T-helper 1 cell (primary cell): ENCODE measurements around the gene FAM118B.
A peak's percentile ranks its signal among the peaks of the same experiment; 100 is the strongest.

Source experiments
- DNase-seq, 5 donors: peaks; one replicate each; pipeline ENCODE4 v3.0.0-alpha.2; 2012 to 2020
- total RNA-seq, 4 donors: gene quantifications; one replicate each; lab custom pipeline; 2026; lab: John Stamatoyannopoulos, UW

Gene FAM118B
- 3.0 to 7.4 (median 5.2) reads per million in 4 donors for total RNA-seq

- DNase-seq, result peak; percentile 96 to 99 (median 98)
Observed at GRCh38 chr11:126211236-126212088, at the start of gene FAM118B, which contains the start of gene RPUSD4. Gene FAM118B, plus strand, starts transcription at chr11:126211782. Its CDS starts 23,220 bp downstream, at chr11:126235002. Gene RPUSD4, minus strand, starts transcription at chr11:126211650. Its CDS starts 12 bp downstream, at chr11:126211638.

GRCh38 chr11:126162306-126163030 is 49.1 kb upstream of the FAM118B start:
- no peak for DNase-seq

- DNase-seq, result no peak
Observed at GRCh38 chr11:126163074-126163700, 48.4 kb upstream of the FAM118B start.

- no peak for DNase-seq
Observed at GRCh38 chr11:126163779-126164178, 47.8 kb upstream of the FAM118B start.

GRCh38 chr11:126164781-126165180 is 46.8 kb upstream of the FAM118B start:
- DNase-seq, result no peak

- DNase-seq, result no peak
Observed at GRCh38 chr11:126165311-126165720, 46.3 kb upstream of the FAM118B start.

- no peak for DNase-seq
Observed at GRCh38 chr11:126165757-126166156, 45.8 kb upstream of the FAM118B start.

- no peak for DNase-seq
Observed at GRCh38 chr11:126166413-126166812, 45.2 kb upstream of the FAM118B start.

GRCh38 chr11:126167488-126167887 is 44.1 kb upstream of the FAM118B start:
- DNase-seq, result no peak

GRCh38 chr11:126169291-126169690 is 42.3 kb upstream of the FAM118B start:
- DNase-seq, result no peak

- DNase-seq, result no peak
Observed at GRCh38 chr11:126172596-126173038, 39.0 kb upstream of the FAM118B start.

- DNase-seq, result no peak
Observed at GRCh38 chr11:126173257-126173656, 38.3 kb upstream of the FAM118B start.

- DNase-seq, result no peak
Observed at GRCh38 chr11:126174816-126175215, 36.8 kb upstream of the FAM118B start.

GRCh38 chr11:126175393-126175792 is 36.2 kb upstream of the FAM118B start:
- DNase-seq, result no peak

- DNase-seq, result no peak
Observed at GRCh38 chr11:126176853-126177470, 34.6 kb upstream of the FAM118B start.

- no peak for DNase-seq
Observed at GRCh38 chr11:126181939-126182730, 29.4 kb upstream of the FAM118B start.

- no peak for DNase-seq
Observed at GRCh38 chr11:126182787-126183445, 28.7 kb upstream of the FAM118B start.

GRCh38 chr11:126185259-126186024 is 26.1 kb upstream of the FAM118B start:
- DNase-seq, result no peak

- DNase-seq, result no peak
Observed at GRCh38 chr11:126186025-126186698, 25.4 kb upstream of the FAM118B start.
